ENCODE data around the gene CERK. TPM values are rescaled to one million over a fixed set of nuclear protein-coding genes. Genes with fewer than 3 reads are reported as not detected.

The CERK gene
- total RNA-seq, 1 donor from 2014 or later, result 38.4 TPM

- H3K27me3 Mint-ChIP-seq (ENCODE audit: unreplicated experiment), result no peaks in the 10 kb centered on the region
- no peaks in the 10 kb centered on the region for H3K9me3 Mint-ChIP-seq (ENCODE audit: unreplicated experiment)
- H3K4me1 Mint-ChIP-seq (ENCODE audit: unreplicated experiment), result peaks cover 40% of the 10 kb centered on the region
- TF ChIP-seq, protein P1, sequence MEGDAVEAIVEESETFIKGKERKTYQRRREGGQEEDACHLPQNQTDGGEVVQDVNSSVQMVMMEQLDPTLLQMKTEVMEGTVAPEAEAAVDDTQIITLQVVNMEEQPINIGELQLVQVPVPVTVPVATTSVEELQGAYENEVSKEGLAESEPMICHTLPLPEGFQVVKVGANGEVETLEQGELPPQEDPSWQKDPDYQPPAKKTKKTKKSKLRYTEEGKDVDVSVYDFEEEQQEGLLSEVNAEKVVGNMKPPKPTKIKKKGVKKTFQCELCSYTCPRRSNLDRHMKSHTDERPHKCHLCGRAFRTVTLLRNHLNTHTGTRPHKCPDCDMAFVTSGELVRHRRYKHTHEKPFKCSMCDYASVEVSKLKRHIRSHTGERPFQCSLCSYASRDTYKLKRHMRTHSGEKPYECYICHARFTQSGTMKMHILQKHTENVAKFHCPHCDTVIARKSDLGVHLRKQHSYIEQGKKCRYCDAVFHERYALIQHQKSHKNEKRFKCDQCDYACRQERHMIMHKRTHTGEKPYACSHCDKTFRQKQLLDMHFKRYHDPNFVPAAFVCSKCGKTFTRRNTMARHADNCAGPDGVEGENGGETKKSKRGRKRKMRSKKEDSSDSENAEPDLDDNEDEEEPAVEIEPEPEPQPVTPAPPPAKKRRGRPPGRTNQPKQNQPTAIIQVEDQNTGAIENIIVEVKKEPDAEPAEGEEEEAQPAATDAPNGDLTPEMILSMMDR (IDR thresholded peaks at IDR 0.05), result peak; percentile 34
- H3K4me3 Mint-ChIP-seq (ENCODE audit: unreplicated experiment), result peak overlapping the region; percentile 74
- no peaks in the 10 kb centered on the region for H3K36me3 Mint-ChIP-seq (ENCODE audit: unreplicated experiment)
- peak overlapping the region; percentile 57 for H3K27ac Mint-ChIP-seq (ENCODE audit: unreplicated experiment)
- DNase-seq (ENCODE audit: extremely low spot score, unreplicated experiment), result no peak
Observed at GRCh38 chr22:46739094-46739870, 1.2 kb upstream of the CERK start.

GRCh38 chr22:46738647-46739093 is 618 bp upstream of the CERK start:
- Mint-ChIP-seq H3K4me3 (ENCODE audit: unreplicated experiment) (peak overlapping the region; percentile 74), H3K9me3 (ENCODE audit: unreplicated experiment) (no peaks in the 10 kb centered on the region)

GRCh38 chr22:46737105-46737975 is 712 bp downstream of the CERK start:
- peaks cover 47% of the 10 kb centered on the region for H3K4me1 Mint-ChIP-seq (ENCODE audit: unreplicated experiment)
- no peaks in the 10 kb centered on the region for H3K9me3 Mint-ChIP-seq (ENCODE audit: unreplicated experiment)
- no peaks in the 10 kb centered on the region for H3K36me3 Mint-ChIP-seq (ENCODE audit: unreplicated experiment)
- TF ChIP-seq, protein P1 (IDR thresholded peaks at IDR 0.05), result no peak
- DNase-seq (ENCODE audit: extremely low spot score, unreplicated experiment), result no peak
- H3K27me3 Mint-ChIP-seq (ENCODE audit: unreplicated experiment), result no peaks in the 10 kb centered on the region
- H3K4me3 Mint-ChIP-seq (ENCODE audit: unreplicated experiment), result peak overlapping the region; percentile 92
- H3K27ac Mint-ChIP-seq (ENCODE audit: unreplicated experiment), result peak overlapping the region; percentile 64

More at GRCh38 chr22:46738647-46739093, 618 bp upstream of the CERK start:
- Mint-ChIP-seq H3K27ac (ENCODE audit: unreplicated experiment) (peak overlapping the region; percentile 57), H3K4me1 (ENCODE audit: unreplicated experiment) (peaks cover 44% of the 10 kb centered on the region), H3K36me3 (ENCODE audit: unreplicated experiment) (no peaks in the 10 kb centered on the region), H3K27me3 (ENCODE audit: unreplicated experiment) (no peaks in the 10 kb centered on the region)
- TF ChIP-seq, protein P1 (IDR thresholded peaks at IDR 0.05), result no peak
- DNase-seq (ENCODE audit: extremely low spot score, unreplicated experiment), result no peak

DNA sequence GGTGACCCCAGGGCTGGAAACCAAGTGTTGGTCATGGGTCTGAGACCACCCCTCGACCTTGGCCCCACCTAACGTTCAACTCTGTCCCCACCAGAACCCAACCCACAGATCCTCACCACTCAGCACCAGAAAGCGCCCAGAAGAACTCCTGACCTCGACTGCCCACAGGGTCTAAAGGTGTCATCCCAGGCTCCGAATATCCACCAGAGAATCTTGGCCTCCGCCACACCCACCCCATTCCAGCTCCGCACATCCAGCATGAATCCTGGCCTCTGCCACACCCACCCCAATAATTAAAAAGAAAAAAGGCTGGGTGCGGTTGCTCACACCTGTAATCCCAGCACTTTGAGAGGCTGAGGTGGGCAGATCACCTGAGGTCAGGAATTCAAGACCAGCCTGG is 1.3 kb downstream of the CERK start:
- Mint-ChIP-seq H3K27me3 (ENCODE audit: unreplicated experiment) (no peaks in the 10 kb centered on the region), H3K4me1 (ENCODE audit: unreplicated experiment) (peaks cover 51% of the 10 kb centered on the region), H3K9me3 (ENCODE audit: unreplicated experiment) (no peaks in the 10 kb centered on the region), H3K27ac (ENCODE audit: unreplicated experiment) (peak overlapping the region; percentile 64), H3K36me3 (ENCODE audit: unreplicated experiment) (peaks cover 2% of the 10 kb centered on the region), H3K4me3 (ENCODE audit: unreplicated experiment) (peak overlapping the region; percentile 92)
- TF ChIP-seq, protein P1 (IDR thresholded peaks at IDR 0.05), result no peak
- no peak for DNase-seq (ENCODE audit: extremely low spot score, unreplicated experiment)

Measured in osteocyte (in vitro differentiated cells).